Loucy (cell line): ENCODE data around the gene MRO.
"Not testable (repeated sequence)": the region's sequence is repeated elsewhere in the genome, so short reads cannot be mapped to it uniquely, and the experiment has no call there.

Experiments
- H2AFZ ChIP-seq: fragments of 200-600 bp; sonication (generic); 2 replicates; pipeline ENCODE4 v1.6.0; 2016; ENCODE audit warnings: antibody characterized with exemption, mild to moderate bottlenecking, low read length, moderate library complexity
- H3F3A ChIP-seq: fragments of 200-600 bp; 2 replicates; pipeline ENCODE4 v1.6.0; 2016; ENCODE audit warnings: antibody characterized with exemption, low read depth, mild to moderate bottlenecking
- H3K27me3 ChIP-seq: fragments of 200-600 bp; sonication (generic); 2 replicates; pipeline ENCODE4 v1.6.1; 2014; ENCODE audit warnings: low read length, mild to moderate bottlenecking; ENCODE audit not compliant: insufficient read depth, poor library complexity, severe bottlenecking
- H3K36me3 ChIP-seq: fragments of 200-600 bp; sonication (generic); 2 replicates; pipeline ENCODE4 v1.6.1; 2016; ENCODE audit warnings: low read length; ENCODE audit not compliant: insufficient read depth
- H3K4me1 ChIP-seq: fragments of 200-600 bp; sonication (generic); 2 replicates; pipeline ENCODE4 v1.5.1; 2014; ENCODE audit warnings: low read length, mild to moderate bottlenecking; ENCODE audit not compliant: insufficient read depth, poor library complexity, severe bottlenecking
- H3K4me2 ChIP-seq: fragments of 200-600 bp; sonication (generic); 2 replicates; pipeline ENCODE4 v1.6.0; 2014; ENCODE audit warnings: antibody characterized with exemption, low read length, low read depth, mild to moderate bottlenecking; ENCODE audit not compliant: poor library complexity, severe bottlenecking
- H3K4me3 ChIP-seq: fragments of 200-600 bp; sonication (generic); 2 replicates; pipeline ENCODE4 v1.5.1; 2014; ENCODE audit warnings: low read length, mild to moderate bottlenecking, mixed read lengths; ENCODE audit not compliant: poor library complexity, severe bottlenecking
- H3K79me2 ChIP-seq: fragments of 200-600 bp; sonication (generic); 2 replicates; pipeline ENCODE4 v1.6.1; 2014; ENCODE audit warnings: low read length; ENCODE audit not compliant: insufficient read depth
- H3K9ac ChIP-seq: fragments of 200-600 bp; sonication (generic); 2 replicates; pipeline ENCODE4 v1.6.0; 2014; ENCODE audit warnings: mild to moderate bottlenecking, low read depth, low read length, moderate library complexity; ENCODE audit not compliant: poor library complexity, severe bottlenecking
- H3K9me2 ChIP-seq: fragments of 200-600 bp; sonication (generic); replicated peaks from 2 replicates; pipeline ENCODE4 v1.6.1; 2016; ENCODE audit warnings: low read depth, low read length, mixed read lengths
- H3K9me3 ChIP-seq: fragments of 200-600 bp; sonication (generic); 2 replicates; pipeline ENCODE4 v1.6.1; 2014; ENCODE audit warnings: mild to moderate bottlenecking, antibody characterized with exemption, low read length, low read depth; ENCODE audit not compliant: insufficient read depth
- H4K20me1 ChIP-seq: fragments of 200-600 bp; sonication (generic); 2 replicates; pipeline ENCODE4 v1.6.0; 2014; ENCODE audit warnings: antibody characterized with exemption, low read length, mild to moderate bottlenecking; ENCODE audit not compliant: insufficient read depth, poor library complexity, severe bottlenecking
- CTCF ChIP-seq: fragments of 200-600 bp; sonication (generic); conservative IDR thresholded peaks from 2 replicates; pipeline ENCODE4 v1.5.1; 2014; ENCODE audit warnings: mild to moderate bottlenecking, antibody characterized with exemption, low read length
- EZH2phosphoT487 ChIP-seq: fragments of 200-600 bp; IDR thresholded peaks from 2 replicates; pipeline ENCODE4 v1.6.1; 2018; ENCODE audit warnings: antibody characterized with exemption, mild to moderate bottlenecking, moderate library complexity, borderline replicate concordance

The MRO gene

GRCh38 chr18:50788284-50788683 is 31.5 kb downstream of the MRO start:
- Histone ChIP-seq H4K20me1 (no peaks in the 10 kb centered on the region), H3F3A (no peaks in the 10 kb centered on the region), H3K9me3 (no peaks in the 10 kb centered on the region), H3K4me1 (no peaks in the 10 kb centered on the region), H3K9me2 (no peaks in the 10 kb centered on the region), H2AFZ (no peak overlapping the region), H3K4me3 (no peak overlapping the region), H3K36me3 (no peaks in the 10 kb centered on the region), H3K79me2 (no peaks in the 10 kb centered on the region), H3K4me2 (no peak overlapping the region), H3K9ac (no peak overlapping the region), H3K27me3 (no peaks in the 10 kb centered on the region)
- TF ChIP-seq EZH2phosphoT487 (no peak), CTCF (no peak)

GRCh38 chr18:50786864-50787263 is 33.0 kb downstream of the MRO start:
- TF ChIP-seq CTCF, result no peak
- no peak for TF ChIP-seq EZH2phosphoT487
- Histone ChIP-seq H3K9me3 (no peaks in the 10 kb centered on the region), H4K20me1 (no peaks in the 10 kb centered on the region)

GRCh38 chr18:50783553-50783952 is 36.3 kb downstream of the MRO start:
- no peaks in the 10 kb centered on the region for H4K20me1 ChIP-seq
- no peaks in the 10 kb centered on the region for H3K79me2 ChIP-seq
- no peak overlapping the region for H3K4me3 ChIP-seq
- no peaks in the 10 kb centered on the region for H3K9me3 ChIP-seq
- H3F3A ChIP-seq, result no peaks in the 10 kb centered on the region
- H3K36me3 ChIP-seq, result no peaks in the 10 kb centered on the region
- H3K4me1 ChIP-seq, result no peaks in the 10 kb centered on the region
- H3K9me2 ChIP-seq, result no peaks in the 10 kb centered on the region
- no peak overlapping the region for H3K9ac ChIP-seq
- no peak for TF ChIP-seq CTCF
- no peak for TF ChIP-seq EZH2phosphoT487
- no peaks in the 10 kb centered on the region for H3K27me3 ChIP-seq
- H3K4me2 ChIP-seq, result no peak overlapping the region
- H2AFZ ChIP-seq, result no peak overlapping the region

More at GRCh38 chr18:50786864-50787263, 33.0 kb downstream of the MRO start:
- no peaks in the 10 kb centered on the region for H3K79me2 ChIP-seq
- H3K4me2 ChIP-seq, result no peak overlapping the region
- no peaks in the 10 kb centered on the region for H3K27me3 ChIP-seq
- H3K4me1 ChIP-seq, result no peaks in the 10 kb centered on the region
- H2AFZ ChIP-seq, result no peak overlapping the region
- no peak overlapping the region for H3K4me3 ChIP-seq
- H3F3A ChIP-seq, result no peaks in the 10 kb centered on the region
- H3K36me3 ChIP-seq, result no peaks in the 10 kb centered on the region
- no peak overlapping the region for H3K9ac ChIP-seq
- H3K9me2 ChIP-seq, result no peaks in the 10 kb centered on the region

GRCh38 chr18:50779021-50779420 is 40.8 kb downstream of the MRO start:
- H3K4me1 ChIP-seq, H4K20me1 ChIP-seq, H3K9me2 ChIP-seq, H3K36me3 ChIP-seq, H3K27me3 ChIP-seq, H3K4me3 ChIP-seq, H3K9me3 ChIP-seq, H2AFZ ChIP-seq, H3F3A ChIP-seq, H3K4me2 ChIP-seq, H3K9ac ChIP-seq, H3K79me2 ChIP-seq: not testable (repeated sequence)
